Measurements from ENCODE around the gene PSMA8.
"Not testable (repeated sequence)": the region's sequence is repeated elsewhere in the genome, so short reads cannot be mapped to it uniquely, and the experiment has no call there.

Gene PSMA8

DNA sequence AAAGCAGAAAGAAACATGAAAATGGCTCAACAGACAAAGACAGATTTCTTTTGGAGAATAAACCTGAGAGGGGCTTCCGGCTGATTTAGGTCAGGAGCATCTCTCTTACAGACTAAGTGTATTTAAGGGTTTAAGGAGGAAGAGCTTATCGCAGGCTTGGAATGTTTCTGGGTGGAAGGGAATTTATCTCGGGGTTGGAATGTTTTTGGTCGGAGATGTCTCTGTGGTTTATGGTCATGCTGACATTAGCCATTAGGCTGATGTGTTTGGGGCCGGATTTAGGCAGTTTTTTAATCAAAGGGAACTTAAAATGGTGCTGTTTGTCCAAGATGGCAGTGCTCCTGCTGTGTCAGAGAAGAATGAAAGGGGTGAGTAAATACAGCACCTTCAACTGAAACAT lies 14.4 kb upstream of the PSMA8 start:
- Histone ChIP-seq H3K4me3 (ENCODE audit: low read length) (no peak overlapping the region), H3K36me3 (ENCODE audit: control insufficient read depth, insufficient read depth, low read length) (no peaks in the 10 kb centered on the region), H3K27me3 (ENCODE audit: control insufficient read depth, insufficient read depth, low read length) (peaks cover 5% of the 10 kb centered on the region), H3K9me3 (ENCODE audit: control insufficient read depth, low read length) (no peaks in the 10 kb centered on the region), H3K9ac (ENCODE audit: low read length) (no peak overlapping the region), H3K4me1 (ENCODE audit: control insufficient read depth, insufficient read depth, low read length) (no peaks in the 10 kb centered on the region)

DNA sequence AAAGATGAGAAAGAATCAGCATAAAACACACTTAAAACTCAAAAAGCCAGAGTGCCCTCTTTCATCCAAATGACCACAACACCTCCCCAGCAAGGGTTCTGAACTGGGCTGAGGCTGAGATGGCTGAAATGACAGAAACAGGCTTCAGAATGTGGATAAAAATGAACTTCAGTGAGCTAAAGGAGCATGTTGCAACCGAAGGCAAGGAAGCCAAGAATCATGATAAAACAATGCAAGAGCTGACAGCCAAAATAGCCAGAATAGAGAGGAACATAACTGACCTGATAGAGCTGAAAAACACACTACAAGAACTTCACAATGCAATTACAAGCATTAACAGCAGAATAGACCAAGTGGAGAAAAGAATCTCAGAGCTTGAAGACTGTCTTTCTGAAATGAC lies 12.2 kb upstream of the PSMA8 start:
- no peaks in the 10 kb centered on the region for H3K9me3 ChIP-seq (ENCODE audit: control insufficient read depth, low read length)
- no peak overlapping the region for H3K4me3 ChIP-seq (ENCODE audit: low read length)
- H3K9ac ChIP-seq (ENCODE audit: low read length), result no peak overlapping the region
- H3K4me1 ChIP-seq (ENCODE audit: control insufficient read depth, insufficient read depth, low read length), result no peaks in the 10 kb centered on the region
- no peaks in the 10 kb centered on the region for H3K36me3 ChIP-seq (ENCODE audit: control insufficient read depth, insufficient read depth, low read length)
- peaks cover 5% of the 10 kb centered on the region for H3K27me3 ChIP-seq (ENCODE audit: control insufficient read depth, insufficient read depth, low read length)

DNA sequence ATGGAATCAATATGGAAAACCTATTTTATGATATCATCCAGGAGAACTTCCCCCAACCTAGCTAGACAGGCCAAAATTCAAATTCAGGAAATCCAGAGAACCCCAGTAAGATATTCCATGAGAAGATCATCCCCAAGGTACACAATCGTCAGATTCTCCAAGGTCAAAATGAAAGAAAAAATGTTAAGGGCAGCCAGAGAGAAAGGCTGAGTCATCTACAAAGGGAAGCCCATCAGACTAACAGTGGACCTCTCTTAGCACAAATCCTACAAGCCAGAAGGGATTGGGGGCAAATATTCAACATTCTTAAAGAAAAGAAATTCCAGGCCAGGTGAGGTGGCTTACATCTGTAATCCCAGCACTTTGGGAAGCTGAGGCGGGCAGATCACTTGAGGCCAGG lies 11.7 kb upstream of the PSMA8 start:
- not testable (repeated sequence) for H3K4me3 ChIP-seq (ENCODE audit: low read length); H3K4me1 ChIP-seq (ENCODE audit: control insufficient read depth, insufficient read depth, low read length); H3K9ac ChIP-seq (ENCODE audit: low read length); H3K9me3 ChIP-seq (ENCODE audit: control insufficient read depth, low read length); H3K27me3 ChIP-seq (ENCODE audit: control insufficient read depth, insufficient read depth, low read length); H3K36me3 ChIP-seq (ENCODE audit: control insufficient read depth, insufficient read depth, low read length)

DNA sequence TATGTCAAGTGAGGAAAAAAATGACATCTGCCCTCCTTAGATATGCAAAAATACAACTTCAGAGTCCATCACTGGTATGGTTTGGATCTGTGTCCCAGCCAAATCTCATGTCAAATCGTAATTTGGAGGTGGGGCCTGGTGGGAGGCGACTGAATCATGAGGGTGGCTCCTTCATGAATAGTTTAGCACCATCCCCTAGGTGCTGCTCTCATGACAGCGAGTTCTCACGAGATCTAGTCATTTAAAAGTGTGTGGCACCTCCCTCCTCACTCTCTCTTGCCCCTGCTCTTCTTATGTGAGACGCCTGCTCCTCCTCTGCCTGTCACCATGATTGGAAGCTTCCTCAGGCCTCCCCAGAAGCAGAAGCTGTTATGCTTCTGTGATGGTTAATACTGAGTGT lies 5.9 kb upstream of the PSMA8 start:
- H3K4me1 ChIP-seq (ENCODE audit: control insufficient read depth, insufficient read depth, low read length), result no peaks in the 10 kb centered on the region
- no peak overlapping the region for H3K9ac ChIP-seq (ENCODE audit: low read length)
- H3K9me3 ChIP-seq (ENCODE audit: control insufficient read depth, low read length), result no peaks in the 10 kb centered on the region
- no peaks in the 10 kb centered on the region for H3K36me3 ChIP-seq (ENCODE audit: control insufficient read depth, insufficient read depth, low read length)
- H3K4me3 ChIP-seq (ENCODE audit: low read length), result no peak overlapping the region
- no peaks in the 10 kb centered on the region for H3K27me3 ChIP-seq (ENCODE audit: control insufficient read depth, insufficient read depth, low read length)

DNA sequence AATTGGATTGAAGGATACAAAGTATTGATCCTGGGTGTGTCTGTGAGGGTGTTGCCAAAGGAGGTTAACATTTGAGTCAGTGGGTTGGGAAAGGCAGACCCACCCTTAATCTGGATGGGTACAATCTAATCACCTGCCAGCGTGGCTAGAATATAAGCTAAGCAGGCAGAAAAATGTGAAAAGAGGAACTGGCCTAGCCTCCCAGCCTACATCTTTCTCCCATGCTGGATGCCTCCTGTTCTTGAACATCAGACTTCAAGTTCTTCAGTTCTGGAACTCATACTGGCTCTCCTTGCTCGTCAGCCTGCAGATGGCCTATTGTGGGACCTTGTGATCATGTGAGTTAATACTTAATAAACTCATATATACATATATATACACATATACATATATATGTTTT lies 5.5 kb upstream of the PSMA8 start:
- H3K4me1 ChIP-seq (ENCODE audit: control insufficient read depth, insufficient read depth, low read length); H3K9me3 ChIP-seq (ENCODE audit: control insufficient read depth, low read length): not testable (repeated sequence)

DNA sequence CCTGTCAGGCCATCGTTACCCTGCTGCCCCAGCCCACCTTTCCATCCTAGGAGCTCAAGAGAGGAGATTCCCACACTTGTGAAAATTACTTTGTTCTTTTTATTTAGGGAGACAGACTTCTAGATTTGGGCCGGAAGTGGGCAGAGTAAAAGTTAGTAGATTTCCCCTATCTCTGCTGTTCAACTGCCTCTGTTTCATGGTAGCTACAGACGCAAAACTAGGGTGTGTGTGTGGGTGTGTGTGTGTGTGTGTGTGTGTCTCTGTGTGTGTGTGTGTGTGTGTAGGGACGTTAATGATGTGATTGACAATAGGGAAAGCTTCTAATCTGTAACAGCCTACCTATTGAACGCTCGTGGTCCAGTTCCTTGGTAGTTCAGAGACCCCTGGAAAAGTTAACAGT lies 438 bp downstream of the PSMA8 start:
- no peak overlapping the region for H3K4me3 ChIP-seq (ENCODE audit: low read length)
- no peaks in the 10 kb centered on the region for H3K9me3 ChIP-seq (ENCODE audit: control insufficient read depth, low read length)
- no peaks in the 10 kb centered on the region for H3K36me3 ChIP-seq (ENCODE audit: control insufficient read depth, insufficient read depth, low read length)
- peaks cover 3% of the 10 kb centered on the region for H3K27me3 ChIP-seq (ENCODE audit: control insufficient read depth, insufficient read depth, low read length)
- no peak overlapping the region for H3K9ac ChIP-seq (ENCODE audit: low read length)
- no peaks in the 10 kb centered on the region for H3K4me1 ChIP-seq (ENCODE audit: control insufficient read depth, insufficient read depth, low read length)

More for the DNA sequence above, 5.5 kb upstream of the PSMA8 start:
- not testable (repeated sequence) for H3K4me3 ChIP-seq (ENCODE audit: low read length); H3K9ac ChIP-seq (ENCODE audit: low read length); H3K27me3 ChIP-seq (ENCODE audit: control insufficient read depth, insufficient read depth, low read length); H3K36me3 ChIP-seq (ENCODE audit: control insufficient read depth, insufficient read depth, low read length)

DNA sequence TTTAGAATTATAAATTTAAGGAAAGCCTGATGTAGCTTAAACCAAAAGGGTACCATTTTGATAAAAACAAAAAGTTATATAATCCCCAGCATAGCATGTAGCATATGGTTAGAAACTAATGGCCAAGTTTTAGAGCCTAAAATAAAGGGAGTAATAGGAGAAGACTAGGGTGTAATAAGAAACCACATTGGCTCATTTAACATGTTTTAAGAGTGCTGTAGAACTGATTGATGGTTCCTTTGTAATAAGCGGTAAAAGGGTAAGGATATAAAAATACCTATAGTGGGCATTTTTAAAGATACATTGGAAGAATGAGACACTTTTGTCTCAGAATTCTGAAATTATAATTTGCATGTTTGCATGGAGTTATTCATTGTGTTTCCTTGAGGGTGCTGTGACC lies 1.9 kb downstream of the PSMA8 start:
- Histone ChIP-seq H3K4me3 (ENCODE audit: low read length) (no peak overlapping the region), H3K4me1 (ENCODE audit: control insufficient read depth, insufficient read depth, low read length) (no peaks in the 10 kb centered on the region), H3K9me3 (ENCODE audit: control insufficient read depth, low read length) (no peaks in the 10 kb centered on the region), H3K9ac (ENCODE audit: low read length) (no peak overlapping the region), H3K36me3 (ENCODE audit: control insufficient read depth, insufficient read depth, low read length) (no peaks in the 10 kb centered on the region), H3K27me3 (ENCODE audit: control insufficient read depth, insufficient read depth, low read length) (peaks cover 3% of the 10 kb centered on the region)

DNA sequence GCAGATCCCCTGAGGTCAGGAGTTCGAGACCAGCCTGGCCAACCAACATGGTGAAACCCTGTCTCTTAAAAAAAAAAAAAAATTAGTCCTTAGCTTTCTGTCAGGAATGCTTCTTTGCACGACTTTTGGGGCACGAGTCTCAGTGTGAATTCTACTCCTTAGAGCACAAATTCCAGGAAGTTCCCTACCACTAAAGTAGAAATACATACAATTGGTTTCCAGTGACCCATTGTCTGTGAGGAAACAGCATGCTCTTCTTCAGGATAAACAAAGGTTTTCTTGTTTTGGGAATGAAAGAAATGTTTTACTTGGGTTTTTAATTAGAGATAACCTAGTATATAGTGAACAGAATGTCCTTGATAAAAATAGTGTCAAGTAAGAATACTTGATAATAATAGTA lies 23.7 kb downstream of the PSMA8 start:
- Histone ChIP-seq H3K4me3 (ENCODE audit: low read length) (no peak overlapping the region), H3K9me3 (ENCODE audit: control insufficient read depth, low read length) (no peaks in the 10 kb centered on the region), H3K27me3 (ENCODE audit: control insufficient read depth, insufficient read depth, low read length) (no peaks in the 10 kb centered on the region), H3K36me3 (ENCODE audit: control insufficient read depth, insufficient read depth, low read length) (no peaks in the 10 kb centered on the region), H3K9ac (ENCODE audit: low read length) (no peak overlapping the region), H3K4me1 (ENCODE audit: control insufficient read depth, insufficient read depth, low read length) (no peaks in the 10 kb centered on the region)

DNA sequence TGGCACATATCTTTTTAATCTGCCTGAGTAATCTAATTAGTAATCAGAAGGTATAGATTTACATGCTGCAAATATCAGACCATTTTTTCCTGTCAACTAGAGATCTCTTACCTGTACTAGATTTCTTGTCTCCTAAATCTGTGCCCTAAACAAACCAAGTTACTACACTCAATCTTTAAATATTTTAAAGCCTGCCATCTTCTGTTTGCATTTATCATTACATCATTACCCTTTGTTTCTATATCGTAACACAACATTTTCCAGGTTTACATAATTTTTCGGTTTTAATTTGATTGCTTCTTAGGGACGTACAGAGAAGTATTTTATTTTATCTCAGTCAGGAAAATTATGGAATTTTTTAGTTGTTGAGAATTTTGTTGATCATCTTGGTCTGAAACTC lies 25.7 kb downstream of the PSMA8 start:
- Histone ChIP-seq H3K4me1 (ENCODE audit: control insufficient read depth, insufficient read depth, low read length) (no peaks in the 10 kb centered on the region), H3K4me3 (ENCODE audit: low read length) (no peak overlapping the region), H3K9me3 (ENCODE audit: control insufficient read depth, low read length) (no peaks in the 10 kb centered on the region), H3K27me3 (ENCODE audit: control insufficient read depth, insufficient read depth, low read length) (no peaks in the 10 kb centered on the region), H3K36me3 (ENCODE audit: control insufficient read depth, insufficient read depth, low read length) (no peaks in the 10 kb centered on the region), H3K9ac (ENCODE audit: low read length) (no peak overlapping the region)

DNA sequence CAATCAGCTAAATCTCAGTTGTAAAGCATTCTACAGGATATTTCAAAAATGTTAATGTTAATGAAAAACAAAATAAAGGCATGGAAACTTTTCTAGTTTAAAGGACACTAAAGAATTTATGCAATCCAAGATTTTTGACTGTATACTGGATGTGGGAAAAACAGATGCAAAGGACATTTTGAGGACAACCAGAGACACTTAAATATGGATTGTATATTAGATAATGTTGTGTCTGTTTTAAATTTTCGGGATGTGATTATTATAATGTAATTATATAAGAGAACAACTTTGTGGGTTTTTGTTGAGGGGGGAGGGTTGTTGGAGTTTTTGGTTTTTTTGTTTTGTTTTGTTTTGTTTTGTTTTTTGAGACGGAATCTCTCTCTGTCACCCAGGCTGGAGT lies 30.9 kb downstream of the PSMA8 start:
- H3K36me3 ChIP-seq (ENCODE audit: control insufficient read depth, insufficient read depth, low read length), result no peaks in the 10 kb centered on the region
- no peaks in the 10 kb centered on the region for H3K9me3 ChIP-seq (ENCODE audit: control insufficient read depth, low read length)
- H3K4me1 ChIP-seq (ENCODE audit: control insufficient read depth, insufficient read depth, low read length), result no peaks in the 10 kb centered on the region
- H3K27me3 ChIP-seq (ENCODE audit: control insufficient read depth, insufficient read depth, low read length), result no peaks in the 10 kb centered on the region
- H3K4me3 ChIP-seq (ENCODE audit: low read length), result no peak overlapping the region
- H3K9ac ChIP-seq (ENCODE audit: low read length), result no peak overlapping the region

DNA sequence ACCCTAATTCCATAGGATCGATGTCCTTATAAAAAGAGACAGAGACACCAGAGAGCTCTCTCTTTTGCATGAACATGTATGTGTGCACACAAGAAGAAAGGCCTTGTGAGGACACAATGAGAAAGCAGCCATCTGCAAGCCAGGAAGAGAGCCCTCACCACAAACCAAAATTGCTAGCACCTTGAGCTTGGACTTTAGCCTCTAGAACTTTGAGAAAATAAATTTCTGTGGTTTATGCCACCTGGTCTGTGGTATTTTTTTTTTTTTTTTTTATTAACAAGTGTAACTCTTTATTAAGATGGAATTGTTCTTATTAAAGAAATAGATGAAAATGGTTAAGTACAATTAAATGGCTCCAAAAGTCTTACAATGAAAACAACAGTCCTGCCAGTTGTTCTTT lies 33.9 kb downstream of the PSMA8 start:
- H3K4me3 ChIP-seq (ENCODE audit: low read length); H3K27me3 ChIP-seq (ENCODE audit: control insufficient read depth, insufficient read depth, low read length); H3K36me3 ChIP-seq (ENCODE audit: control insufficient read depth, insufficient read depth, low read length); H3K9ac ChIP-seq (ENCODE audit: low read length); H3K9me3 ChIP-seq (ENCODE audit: control insufficient read depth, low read length); H3K4me1 ChIP-seq (ENCODE audit: control insufficient read depth, insufficient read depth, low read length): not testable (repeated sequence)

DNA sequence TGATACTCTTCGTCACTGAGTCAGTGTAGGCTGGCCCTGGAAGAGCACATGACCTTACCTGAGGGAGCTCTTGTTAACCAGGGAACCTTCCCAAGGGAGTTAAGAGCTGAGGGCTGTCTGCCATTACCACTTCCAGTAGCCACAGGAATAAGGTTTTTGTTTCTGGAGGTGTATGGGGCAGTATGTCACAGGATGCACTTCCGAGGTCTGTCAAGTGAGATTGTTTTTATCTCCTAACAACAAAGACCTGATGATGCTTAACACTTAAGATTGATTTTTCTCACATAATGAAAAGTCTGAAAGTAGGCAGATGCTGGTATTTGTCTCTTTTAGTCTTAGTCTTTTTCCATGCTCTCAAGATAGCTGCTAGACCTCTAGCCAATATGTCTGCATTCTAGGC lies 41.8 kb downstream of the PSMA8 start:
- Histone ChIP-seq H3K4me1 (ENCODE audit: control insufficient read depth, insufficient read depth, low read length) (no peaks in the 10 kb centered on the region), H3K36me3 (ENCODE audit: control insufficient read depth, insufficient read depth, low read length) (no peaks in the 10 kb centered on the region), H3K9ac (ENCODE audit: low read length) (no peak overlapping the region), H3K4me3 (ENCODE audit: low read length) (no peak overlapping the region), H3K9me3 (ENCODE audit: control insufficient read depth, low read length) (no peaks in the 10 kb centered on the region), H3K27me3 (ENCODE audit: control insufficient read depth, insufficient read depth, low read length) (no peaks in the 10 kb centered on the region)

DNA sequence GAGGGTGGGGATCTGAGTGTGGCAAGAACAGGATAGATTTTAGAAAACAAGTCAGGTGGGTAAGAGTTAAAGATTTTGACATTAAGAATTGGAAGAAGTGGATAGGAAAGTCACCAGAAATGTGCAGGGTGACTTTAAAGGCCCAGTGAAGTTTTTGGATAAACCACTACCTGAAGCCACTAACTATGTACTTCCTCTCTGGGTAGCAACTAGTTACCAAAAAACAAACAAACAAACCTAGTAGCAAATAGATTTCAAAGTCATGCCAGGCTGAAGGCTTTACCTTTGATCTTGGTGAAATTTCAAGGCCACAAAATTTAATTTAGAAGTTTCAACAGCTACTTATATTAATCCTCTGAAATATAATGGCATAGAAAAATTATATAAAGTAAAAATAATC lies 42.5 kb downstream of the PSMA8 start:
- H3K27me3 ChIP-seq (ENCODE audit: control insufficient read depth, insufficient read depth, low read length), result no peaks in the 10 kb centered on the region
- no peak overlapping the region for H3K9ac ChIP-seq (ENCODE audit: low read length)
- H3K4me3 ChIP-seq (ENCODE audit: low read length), result no peak overlapping the region
- H3K36me3 ChIP-seq (ENCODE audit: control insufficient read depth, insufficient read depth, low read length), result no peaks in the 10 kb centered on the region
- no peaks in the 10 kb centered on the region for H3K9me3 ChIP-seq (ENCODE audit: control insufficient read depth, low read length)
- H3K4me1 ChIP-seq (ENCODE audit: control insufficient read depth, insufficient read depth, low read length), result no peaks in the 10 kb centered on the region
